ENCODE results near the gene TRABD2B. TPM values are rescaled to one million over a fixed set of nuclear protein-coding genes. Genes with fewer than 3 reads are reported as not detected.

Gene TRABD2B
- total and polyA plus RNA-seq, 2 of the 4 experiments (the other 2 are of a cell fraction) = not detected

DNA sequence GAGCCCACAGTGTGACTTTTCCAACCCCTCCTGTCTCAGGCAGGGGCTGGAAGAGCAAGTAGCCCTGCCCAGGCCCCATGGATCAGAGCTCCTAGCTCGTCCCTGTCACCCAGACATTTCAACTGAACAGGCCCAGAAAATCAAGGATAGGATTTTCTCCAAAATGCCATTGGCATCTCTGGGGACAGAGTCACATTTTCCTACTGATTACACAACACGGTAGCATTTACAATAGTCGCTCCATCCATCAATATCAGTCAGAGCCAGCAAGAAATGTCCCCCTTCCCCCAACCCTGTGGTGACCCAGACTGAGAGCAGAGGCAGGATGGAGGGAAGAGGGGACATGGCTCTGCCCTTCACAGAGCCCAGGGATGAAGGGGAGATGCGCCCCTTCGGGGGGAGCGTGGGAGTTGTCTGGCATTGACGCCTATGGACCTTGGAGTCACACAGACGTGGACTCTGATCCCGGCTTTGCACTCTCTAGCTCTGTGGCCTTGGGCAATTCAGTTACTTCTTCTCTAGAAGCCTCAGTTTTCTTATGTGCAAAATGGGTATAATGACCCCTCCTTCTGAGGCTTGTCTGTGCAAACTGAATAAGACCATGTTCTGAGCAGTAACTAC, 283.7 kb downstream of the TRABD2B start:
- Histone ChIP-seq H3K9me1 (ENCODE audit: insufficient read depth, low read length) (no peaks in the 10 kb centered on the region), H3K4me2 (ENCODE audit: low read depth, low read length) (no peak overlapping the region), H4K5ac (ENCODE audit: low read depth, low read length) (no peak overlapping the region), H4K8ac (ENCODE audit: low read depth in 2 of 2, low read length in 2 of 2) (no peak overlapping the region), H3K23ac (ENCODE audit: low read depth, low read length) (no peak overlapping the region), H3K56ac (ENCODE audit: extremely low read depth, insufficient read depth, low read length) (no peak overlapping the region), H3K4me1 (ENCODE audit: control insufficient read depth, insufficient read depth, low read length) (no peaks in the 10 kb centered on the region; the same call in 1 of the 2 replicates), H2AFZ (replicated peaks; ENCODE audit: low read length, poor library complexity) (no peak overlapping the region), H2BK15ac (ENCODE audit: low read depth, low read length) (no peak overlapping the region), H2BK120ac (ENCODE audit: low read depth, low read length) (no peak overlapping the region), H3K9me3 (ENCODE audit: control insufficient read depth, insufficient read depth, low read length) (no peaks in the 10 kb centered on the region), H3K4ac (ENCODE audit: low read depth, low read length) (no peak overlapping the region), H3K36me3 (ENCODE audit: control insufficient read depth, insufficient read depth, low read length) (no peaks in the 10 kb centered on the region), H3K14ac (replicated peaks; ENCODE audit: low read depth, low read length) (no peak overlapping the region), H3K27me3 (ENCODE audit: control insufficient read depth, insufficient read depth, low read length) (peaks cover 48% of the 10 kb centered on the region), H4K20me1 (ENCODE audit: insufficient read depth, low read length) (no peaks in the 10 kb centered on the region), H3K79me1 (ENCODE audit: low read depth in 1 of 2, low read length in 2 of 2) (no peaks in the 10 kb centered on the region), H3K18ac (ENCODE audit: low read depth, low read length) (no peak overlapping the region), H2BK5ac (ENCODE audit: low read depth, low read length, poor library complexity, severe bottlenecking) (no peak overlapping the region), H3K27ac (ENCODE audit: insufficient read depth, low read length) (no peak overlapping the region), H3K4me3 (ENCODE audit: insufficient read depth, low read depth, low read length) (no peak overlapping the region), H2BK20ac (ENCODE audit: low read depth, low read length) (no peak overlapping the region), H2AK9ac (replicated peaks; ENCODE audit: low read depth, low read length, poor library complexity) (no peak overlapping the region), H3K9ac (ENCODE audit: low read depth, low read length) (no peak overlapping the region), H2AK5ac (ENCODE audit: low read depth, low read length) (no peak overlapping the region), H4K91ac (ENCODE audit: insufficient read depth, low read depth, low read length) (no peak overlapping the region)
- DNase-seq = no peak
- ATAC-seq (ENCODE audit: low read depth) = no peak
- no TSS peak for BruUV-seq (replicated peaks)
- POLR2A ChIA-PET (ENCODE audit: unreplicated experiment) = no interaction called here
- no peak for TF ChIP-seq MAFK (IDR thresholded peaks at IDR 0.05; ENCODE audit: low read depth, low read length)
- in situ Hi-C loops (cut with MboI; ENCODE audit: low sequenced_read_pairs) = loop anchor here (10.0 kb wide), 1 partner anchor 529 kb away; no protein-coding TSS in a partner anchor
- WGBS, 2 experiments (ENCODE audit: extremely low coverage in 2 of 2, insufficient read length in 1 of 2) = 100% methylated on average over 1 of the region's 9 CpGs; no CpG with 5 or more reads in 1 of the 2 experiments
- CTCF ChIA-PET = interaction anchor here (1.4 kb wide), 1 partner anchor 324 kb away, joined by 4 read pairs; no protein-coding TSS in a partner anchor
- intact Hi-C loops (cut with micrococcal nuclease) = loop anchor here (5.0 kb wide), 1 partner anchor 521 kb away; the partner anchor contains the start of gene PDZK1IP1
- dilution Hi-C loops (cut with HindIII; ENCODE audit: low sequenced_read_pairs, unreplicated experiment) = no loop called here
